Epidermal melanocyte (primary cell): ENCODE results near the gene MR1.
A peak's percentile ranks its signal among the peaks of the same experiment; 100 is the strongest.

Experiments used
- DNase-seq: peaks from one replicate; pipeline ENCODE4 v3.0.0; 2011; ENCODE audit warnings: low spot score; ENCODE audit not compliant: insufficient read length

The MR1 gene

DNA sequence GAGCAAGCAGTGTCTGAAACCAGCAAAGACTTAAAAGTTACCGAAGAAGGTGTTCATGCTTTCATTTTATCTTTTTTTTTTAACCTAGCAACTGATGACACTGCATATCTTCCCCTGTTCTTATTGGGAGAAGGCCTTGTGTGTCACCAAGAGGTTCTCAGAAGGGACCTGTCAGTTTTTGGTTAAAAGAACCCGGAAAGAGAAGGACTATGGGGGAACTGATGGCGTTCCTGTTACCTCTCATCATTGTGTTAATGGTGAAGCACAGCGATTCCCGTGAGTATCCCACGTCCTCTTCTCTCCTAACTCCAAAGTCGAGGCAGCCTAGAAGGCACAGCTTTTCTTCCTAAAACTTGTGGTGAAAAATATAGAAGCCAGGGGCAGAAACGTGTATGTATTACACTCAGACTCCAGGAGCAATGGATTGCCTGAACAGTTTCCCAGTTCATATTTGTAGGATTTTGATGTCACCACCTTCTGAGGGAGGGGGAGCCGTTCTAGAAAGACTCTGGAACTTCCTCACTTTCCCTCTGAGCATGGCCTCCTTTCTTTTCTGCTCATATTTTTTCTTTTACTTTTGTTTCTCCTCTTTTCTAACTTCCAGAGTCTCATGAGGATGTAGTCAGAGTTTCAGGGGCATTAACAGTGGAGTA, at the start of gene MR1:
TSS of gene MR1 (plus strand) at position 185 of the 653 bp plus-strand sequence. CDS start at position 210, 25 bp downstream.
- DNase-seq = peak; percentile 90

DNA sequence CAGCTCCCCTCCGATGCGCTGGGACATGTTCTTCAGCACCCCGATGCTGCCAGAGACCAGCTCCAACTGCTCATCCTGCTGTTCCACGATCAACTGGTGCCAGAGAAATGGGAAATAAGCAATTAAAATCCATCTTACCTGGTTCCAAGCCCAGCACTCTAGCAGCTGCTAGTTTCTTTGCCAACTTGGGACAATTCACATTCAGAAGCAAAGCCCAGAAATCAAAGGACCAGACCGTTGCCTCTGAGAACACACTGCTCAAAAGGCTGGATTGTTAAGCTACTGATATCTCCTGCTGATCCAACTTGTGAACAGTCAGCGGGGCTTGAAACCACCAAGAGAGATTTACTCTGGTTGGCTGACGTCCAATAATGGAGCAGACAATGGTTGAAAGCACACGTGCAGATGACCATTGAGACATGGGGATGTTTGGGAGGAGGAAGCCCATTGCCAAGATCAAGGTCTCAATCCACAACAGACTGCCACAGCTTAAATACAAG, 45.5 kb upstream of the MR1 start:
- DNase-seq = no peak

DNA sequence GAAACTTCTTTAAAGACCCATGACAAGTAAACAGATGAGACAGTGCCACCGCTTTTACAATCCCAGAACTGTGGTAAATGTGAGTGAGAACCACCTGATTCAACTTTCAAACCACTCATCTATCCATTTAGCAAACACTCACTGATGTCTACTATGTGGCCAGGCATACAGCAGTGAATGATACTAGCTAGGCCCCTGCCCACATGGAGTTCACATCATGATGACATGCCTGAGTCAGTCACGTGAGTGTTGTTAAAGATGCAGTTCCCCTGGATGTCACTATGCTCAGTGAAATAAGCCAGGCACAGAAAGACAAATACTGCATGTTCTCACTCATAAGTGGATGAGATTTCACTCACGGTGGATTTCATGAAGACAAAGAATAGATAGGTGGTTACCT, 39.5 kb upstream of the MR1 start:
- DNase-seq = no peak

DNA sequence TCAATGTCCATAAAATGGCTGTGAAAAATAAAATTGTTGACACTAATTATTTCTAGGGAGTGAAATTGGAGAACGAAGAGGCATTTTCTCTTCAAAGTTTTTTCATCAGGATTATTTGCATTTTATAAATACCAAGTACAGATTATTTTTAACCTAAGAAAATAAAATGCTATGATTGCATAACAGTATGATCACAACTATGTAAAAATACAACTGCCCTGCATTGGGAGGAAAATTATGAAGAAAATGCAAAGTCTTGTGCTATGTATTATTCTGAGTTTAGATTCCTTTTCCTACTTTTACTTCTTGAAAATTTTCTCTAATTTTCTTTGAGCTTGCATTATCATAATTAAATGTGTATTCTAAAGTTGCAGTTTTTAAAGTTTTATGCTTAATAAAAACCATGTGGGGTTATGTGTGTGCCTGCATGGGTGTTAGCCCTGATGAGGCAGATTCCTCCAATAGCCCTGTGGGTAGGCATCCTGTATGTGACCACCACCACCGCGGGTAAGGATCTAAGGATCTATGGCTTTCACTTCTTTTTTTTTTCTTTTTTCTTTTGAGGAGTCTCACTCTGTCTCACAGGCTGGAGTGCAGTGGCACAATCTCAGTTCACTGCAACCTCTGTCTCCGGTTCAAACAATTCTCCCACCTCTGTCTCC, 35.8 kb upstream of the MR1 start:
- DNase-seq = no peak

DNA sequence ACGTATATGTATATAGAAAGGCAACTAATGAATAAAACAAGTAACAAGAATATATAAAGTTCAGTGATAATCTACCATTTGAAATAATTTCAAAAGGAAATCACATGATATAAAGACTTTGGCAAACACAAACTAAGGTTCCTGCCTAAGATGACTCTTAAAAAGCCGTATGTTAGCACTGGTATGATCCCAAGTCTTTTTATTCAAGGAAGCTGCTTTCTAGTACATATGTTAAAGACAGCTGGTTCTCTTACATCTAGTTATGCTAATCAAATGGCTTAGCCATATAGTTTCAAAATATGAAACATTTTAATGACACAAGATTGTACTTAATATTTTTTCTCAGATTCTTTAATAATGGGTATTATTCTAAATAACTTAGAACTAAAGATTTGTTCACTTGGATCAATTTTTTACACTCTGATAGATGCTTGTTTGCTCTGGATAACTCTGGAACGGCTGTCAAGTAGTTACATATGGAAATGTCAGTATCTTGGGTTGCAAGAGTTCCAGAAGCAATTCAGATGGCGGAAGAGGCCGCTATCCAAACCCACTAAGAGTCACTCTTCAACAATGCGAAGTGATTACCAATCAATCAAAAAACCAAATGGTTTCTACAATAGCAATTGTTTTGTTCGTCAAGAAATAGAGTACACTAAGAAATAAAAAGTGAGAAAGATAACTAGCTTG, 32.5 kb upstream of the MR1 start:
- no peak for DNase-seq

DNA sequence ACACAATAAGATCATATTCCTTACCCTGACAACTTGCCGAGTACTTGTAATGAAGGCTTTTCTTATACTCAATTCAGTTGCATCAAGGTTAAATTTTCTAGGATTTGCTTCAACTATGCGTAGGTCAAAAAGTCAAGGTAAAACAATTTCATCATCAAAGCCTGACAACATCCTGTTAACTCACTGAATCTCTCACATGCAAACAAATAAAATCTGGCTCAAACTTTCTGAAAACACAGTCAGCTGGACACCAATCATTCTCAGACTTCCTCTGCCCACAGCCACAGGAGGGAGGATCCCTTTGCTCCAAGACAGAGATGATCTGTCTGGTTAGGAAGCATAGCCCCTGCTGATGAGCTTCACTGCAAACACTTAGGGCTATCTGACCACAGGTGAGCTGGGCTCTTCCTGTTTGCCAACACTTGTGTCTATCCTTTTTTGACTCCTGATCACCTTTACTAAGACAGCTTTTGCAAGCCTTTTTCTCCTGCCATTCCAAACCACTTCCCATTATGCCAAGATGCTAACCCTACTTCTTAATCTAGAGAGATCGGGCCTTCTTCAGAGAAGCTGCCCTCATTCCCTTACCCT, 31.1 kb upstream of the MR1 start:
- DNase-seq = no peak

DNA sequence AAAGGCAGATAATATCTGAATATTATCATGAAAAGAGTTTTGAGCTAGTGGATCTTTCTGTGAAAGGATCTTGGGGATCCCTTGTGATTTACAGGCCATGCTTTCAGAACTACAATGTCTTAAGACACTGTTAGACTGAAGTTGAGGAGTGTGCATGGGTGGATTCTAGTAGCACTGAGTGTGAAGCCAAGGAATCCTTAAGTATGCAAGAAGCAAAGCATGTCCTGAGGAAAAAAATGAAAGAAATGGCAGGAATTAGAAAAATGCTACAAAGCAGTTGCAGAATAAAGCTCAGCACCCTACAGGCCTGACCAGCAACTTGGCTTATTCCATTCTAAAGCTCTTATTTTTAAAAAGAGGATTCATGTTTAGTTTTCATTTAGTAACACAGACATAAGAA, 23.0 kb upstream of the MR1 start:
- no peak for DNase-seq

DNA sequence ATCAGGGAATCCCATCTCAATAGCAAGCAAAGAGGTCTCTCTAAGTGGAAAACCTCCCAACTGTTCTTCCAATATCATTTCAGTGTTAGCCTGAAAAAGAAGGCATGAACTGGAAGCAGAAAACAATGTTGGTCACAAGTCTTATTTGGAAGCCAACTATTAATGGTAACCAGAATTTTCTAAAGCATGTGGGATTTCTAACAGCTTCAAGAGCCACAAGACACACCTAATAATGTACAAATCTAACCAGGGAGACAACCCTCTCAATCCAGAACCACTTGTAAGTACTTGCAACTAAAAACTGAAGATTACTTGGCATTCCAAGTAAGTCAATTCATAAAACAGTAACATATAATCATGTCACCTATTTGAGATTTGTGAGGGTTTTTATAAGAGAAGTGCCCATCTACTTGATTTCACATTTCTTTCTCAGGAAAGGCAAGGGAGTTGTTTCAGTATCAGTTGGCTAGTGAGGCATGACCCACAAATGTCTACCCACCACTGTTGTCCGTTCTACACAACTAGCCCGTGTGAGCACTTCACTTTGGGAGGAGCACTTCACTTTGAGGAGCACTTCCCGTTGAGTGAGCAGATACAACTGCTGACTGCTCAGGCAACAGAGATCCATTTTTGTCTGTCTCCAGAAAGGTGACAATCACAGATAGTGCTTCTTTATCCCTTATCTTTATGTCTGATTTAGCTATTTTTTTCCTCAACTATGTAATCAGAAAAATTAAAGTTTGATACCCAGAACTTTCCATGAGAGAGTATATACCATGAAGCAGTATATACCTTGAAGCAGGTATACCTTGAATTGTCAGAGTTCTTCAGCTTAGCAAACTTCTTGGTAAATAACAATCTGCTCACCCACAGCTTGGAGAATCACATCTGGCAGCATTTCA, 22.2 kb upstream of the MR1 start:
- no peak for DNase-seq

DNA sequence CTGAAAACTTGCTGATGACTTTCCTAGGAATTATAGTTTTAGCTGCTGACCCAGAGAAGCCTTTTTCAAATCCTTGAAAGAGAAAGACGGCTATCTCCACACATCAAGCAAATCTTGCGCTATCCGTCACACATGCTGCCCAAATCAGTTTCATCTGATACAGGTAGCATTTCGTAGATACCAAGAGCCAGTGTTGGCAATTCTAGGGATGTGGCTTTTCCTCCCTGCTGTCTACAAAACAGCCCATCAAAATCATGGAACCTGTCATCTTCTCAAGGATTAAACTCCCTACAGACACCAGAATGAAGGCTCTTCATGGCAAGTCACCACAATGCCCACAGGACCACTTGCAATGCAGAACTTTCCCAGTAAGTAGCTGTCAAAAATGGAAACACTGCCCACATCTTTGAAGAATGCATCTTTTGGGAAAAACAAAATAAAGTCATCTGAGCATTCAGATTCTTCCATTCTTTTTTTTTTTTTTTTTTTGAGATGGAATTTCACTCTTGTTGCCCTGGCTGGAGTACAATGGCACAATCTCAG, 21.5 kb upstream of the MR1 start:
- DNase-seq = no peak

DNA sequence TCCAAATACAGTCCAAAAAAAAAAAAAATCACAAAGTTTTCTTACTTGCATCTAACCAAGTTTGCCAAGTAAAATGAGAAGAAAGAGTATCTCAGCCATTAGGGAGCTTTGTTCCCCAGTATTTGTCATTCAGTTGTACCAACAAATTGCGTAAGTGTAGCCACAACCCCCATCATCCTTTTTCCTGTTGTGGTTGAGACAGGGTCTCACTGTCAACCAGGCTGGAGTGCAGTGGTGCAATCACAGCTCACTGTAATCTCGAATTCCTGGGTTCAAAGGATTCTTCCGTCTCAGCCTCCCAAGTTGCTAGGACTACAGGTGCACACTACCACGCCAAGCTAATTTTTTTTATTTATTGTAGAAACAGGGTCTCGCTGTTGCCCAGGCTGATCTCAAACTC, 20.6 kb upstream of the MR1 start:
- DNase-seq = no peak

DNA sequence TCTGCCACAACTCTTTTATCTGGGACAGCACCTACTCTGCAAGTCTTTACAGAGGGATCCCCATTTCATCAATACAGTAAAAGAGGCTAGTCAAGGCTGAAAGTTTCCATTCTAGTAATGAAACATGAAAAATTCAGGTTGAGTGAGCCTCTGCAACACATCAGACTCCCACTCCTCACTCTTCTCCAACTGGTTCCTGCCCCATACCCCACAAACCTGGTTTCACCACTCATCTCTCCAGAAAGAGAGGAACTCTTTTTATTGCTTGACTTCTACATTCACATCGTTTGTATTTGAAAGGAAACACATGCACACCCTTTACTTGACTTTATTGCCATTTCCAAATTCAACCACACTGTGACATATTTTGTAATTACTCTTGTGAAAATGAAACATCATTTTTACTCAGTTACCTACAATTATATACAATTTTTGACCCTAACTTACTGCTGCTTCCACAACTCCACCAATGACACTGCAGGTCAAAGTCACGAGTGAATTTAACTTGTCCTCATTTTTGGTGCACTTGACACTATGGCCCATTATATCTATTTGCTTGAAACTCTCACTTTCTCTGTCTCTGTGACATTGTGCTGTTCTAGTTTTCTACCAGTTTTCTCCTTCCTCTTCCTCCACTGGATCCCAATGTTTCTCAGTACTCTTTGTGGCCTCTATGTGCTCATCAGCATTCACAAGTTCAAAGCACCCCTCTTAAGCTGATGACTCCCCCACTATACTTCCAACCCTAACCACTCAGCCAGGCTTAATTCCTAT, 19.1 kb upstream of the MR1 start:
- DNase-seq = no peak

DNA sequence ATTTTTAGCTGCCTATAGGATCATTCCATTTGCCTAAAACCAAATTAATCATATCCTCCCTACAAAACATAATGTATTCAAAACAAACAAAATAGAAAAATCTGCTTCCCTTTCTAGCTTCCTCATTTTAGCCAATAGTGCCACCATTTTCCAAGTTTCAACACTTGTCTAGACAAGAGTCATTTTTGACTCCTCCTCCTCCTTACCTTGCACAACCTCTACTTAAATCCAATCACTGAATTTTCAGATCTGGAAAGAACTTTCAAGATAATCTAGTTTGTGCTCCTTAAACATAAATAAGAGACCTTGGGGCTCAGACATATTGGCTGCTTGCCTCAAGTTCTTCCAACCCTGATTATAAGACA, 18.6 kb upstream of the MR1 start:
- no peak for DNase-seq

DNA sequence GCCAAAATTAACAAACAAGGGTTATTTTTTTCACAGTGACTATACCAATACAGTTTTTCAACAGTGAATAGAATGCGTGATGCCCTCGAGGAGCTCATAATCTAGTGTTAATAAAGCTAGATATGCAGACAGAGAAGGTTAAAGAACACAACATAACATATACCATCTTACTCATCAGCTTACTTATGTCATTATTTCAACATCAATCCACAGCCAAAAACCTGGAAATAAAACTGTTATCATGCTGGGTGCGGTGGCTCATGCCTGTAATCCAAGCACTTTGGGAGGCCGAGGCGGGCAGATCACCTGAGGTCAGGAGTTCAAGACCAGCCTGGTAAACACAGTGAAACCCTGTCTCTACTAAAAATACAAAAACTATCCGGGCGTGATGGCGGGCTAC, 17.2 kb upstream of the MR1 start:
- no peak for DNase-seq

DNA sequence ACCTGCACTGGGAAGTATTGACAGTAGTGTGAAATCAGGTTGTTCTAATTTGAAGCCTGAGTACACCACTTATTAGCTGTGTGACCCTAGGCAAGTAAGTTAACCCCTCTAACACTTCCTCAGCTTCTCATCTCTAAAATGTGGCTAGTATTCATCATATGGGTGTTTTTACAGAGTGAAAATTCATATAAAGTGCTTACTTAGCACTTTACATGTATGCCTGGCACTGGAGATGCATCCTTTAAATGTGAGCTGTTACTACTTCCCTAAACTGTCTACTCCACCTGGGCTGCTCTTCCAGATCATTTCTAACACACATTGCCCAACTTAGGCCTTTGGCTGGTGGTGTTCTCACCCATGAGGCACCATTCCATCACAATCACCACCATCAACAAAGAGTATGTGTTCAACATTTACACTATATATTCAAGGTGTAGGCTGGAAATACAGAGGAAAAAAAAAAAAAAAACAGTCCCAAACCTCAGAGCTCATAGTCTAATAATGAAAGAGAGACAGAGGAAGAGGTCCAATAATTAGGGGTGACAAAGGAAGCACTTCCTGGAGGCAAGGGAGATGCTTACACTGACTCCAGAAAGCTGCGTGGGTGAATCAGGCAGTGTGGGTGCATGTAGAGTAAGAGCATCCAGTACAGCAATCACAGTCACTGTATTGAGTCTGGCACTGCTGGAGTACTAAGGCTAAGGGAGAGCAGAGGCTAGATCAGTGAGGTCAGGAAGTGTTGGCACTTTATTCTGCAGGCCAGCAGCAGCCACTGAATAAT, 14.7 kb upstream of the MR1 start:
- DNase-seq = no peak

DNA sequence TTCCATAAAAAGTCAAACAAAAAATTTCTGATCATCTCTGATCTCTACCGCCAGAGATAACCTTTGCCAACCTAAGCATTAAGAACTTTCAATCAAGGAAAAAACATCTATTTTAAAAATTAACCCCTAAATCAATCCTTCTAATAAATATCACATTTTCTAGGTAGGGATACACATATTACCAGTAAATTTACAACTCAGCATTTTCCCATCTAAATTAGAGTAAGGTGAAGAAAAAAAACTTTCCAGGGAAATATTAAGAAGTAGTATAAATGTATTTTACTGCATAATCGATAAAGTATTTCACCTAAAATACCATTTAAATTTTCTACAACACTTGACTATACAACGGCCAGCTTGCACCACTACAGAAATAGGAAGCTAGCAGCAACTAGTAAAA, 12.6 kb upstream of the MR1 start:
- DNase-seq = no peak

DNA sequence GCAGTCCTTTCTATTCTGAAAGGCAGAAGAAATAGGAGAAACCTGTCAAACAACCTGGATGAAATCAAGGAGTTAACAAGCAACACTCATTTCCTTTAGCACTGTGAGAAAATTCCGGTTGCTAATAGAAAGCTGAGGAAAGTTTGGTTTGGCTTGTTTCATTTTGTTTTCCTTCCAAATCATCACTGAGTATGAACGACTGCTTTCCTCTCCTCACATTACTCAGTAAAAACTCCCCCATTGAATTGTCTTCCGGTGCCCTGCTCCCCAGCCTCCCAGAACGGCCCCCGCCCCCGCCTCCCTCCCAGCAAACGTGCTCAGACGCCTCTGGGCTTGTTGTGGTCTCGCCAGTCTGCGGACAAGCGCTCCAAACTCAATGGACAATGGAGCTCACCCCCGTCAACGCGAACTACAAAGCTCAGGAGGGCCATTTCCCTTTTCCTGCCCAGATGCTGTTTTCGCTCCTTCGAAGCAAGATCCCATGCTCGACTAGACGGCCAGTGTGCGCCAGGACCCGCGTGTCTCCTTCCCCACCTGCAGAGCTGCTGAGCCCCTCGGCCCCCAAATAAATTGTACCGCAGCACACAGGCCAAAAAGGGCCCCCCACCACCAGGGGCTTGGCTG, 11.9 kb upstream of the MR1 start:
- peak; percentile 66 for DNase-seq

DNA sequence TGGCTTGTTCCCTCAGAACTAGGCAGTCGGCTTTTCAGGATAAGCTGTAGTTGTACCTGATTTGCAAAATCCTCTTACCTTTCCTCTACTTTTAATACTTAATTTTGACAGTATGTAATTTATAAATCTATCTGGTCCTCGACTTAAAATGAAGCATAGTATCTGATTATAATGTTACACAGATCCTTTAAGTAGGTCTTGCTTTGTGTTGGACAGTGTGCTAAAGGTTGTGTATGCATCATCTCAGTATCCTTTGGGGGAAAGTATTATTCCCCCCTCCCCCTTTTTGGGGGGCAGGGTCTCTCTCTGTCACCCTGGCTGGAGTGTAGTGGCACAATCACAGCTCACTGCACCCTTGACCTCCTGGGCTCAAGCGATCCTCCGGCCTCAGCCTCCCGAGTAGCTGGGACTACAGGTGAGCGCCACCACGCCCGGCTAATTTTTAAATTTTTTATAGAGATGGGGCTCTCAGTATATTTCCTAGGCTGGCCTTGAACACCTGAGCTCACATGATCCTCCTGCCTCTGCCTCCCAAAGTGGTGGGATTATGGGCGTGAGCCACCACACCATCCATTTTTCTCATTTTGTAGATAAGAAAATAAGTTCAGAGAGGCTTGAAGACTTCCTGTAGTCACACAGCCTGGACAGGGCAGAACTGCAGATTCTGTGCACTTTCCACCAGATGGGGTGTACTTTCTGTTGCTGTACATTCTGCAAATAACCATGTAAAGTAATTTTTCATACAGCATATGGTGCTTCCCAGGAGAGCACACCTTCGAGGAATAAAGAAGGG, 10.3 kb upstream of the MR1 start:
- no peak for DNase-seq

DNA sequence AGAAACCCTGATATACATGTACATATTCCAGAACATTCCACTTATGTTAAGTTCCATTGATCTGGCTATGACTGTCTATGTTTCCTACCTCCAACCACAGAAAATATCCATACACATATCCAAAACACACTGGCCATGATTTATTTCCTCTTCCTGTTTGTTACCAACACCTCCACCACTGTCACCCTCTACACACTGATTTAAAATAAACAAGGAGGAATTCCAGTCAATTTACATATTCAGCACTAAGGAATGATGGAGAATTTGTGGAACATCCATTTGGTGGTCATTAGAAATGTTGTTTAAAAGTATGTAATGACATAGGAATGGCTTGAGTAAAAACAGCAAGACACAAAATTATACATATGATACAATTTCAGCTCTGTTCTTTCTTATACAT, 5.6 kb upstream of the MR1 start:
- DNase-seq = no peak
